OCI-LY3 (cell line): ENCODE data around the gene USH2A.

Experiments used
- CTCF ChIP-seq: fragments of 200-600, 300-600 bp; sonication (generic); IDR thresholded peaks from 2 replicates; pipeline ENCODE4 v1.5.1; 2014; ENCODE audit warnings: antibody characterized with exemption, low read length, low read depth
- EZH2phosphoT487 ChIP-seq: fragments of 200-600 bp; shearing (Covaris generic); IDR thresholded peaks from 2 replicates; pipeline ENCODE4 v1.6.1; 2018; ENCODE audit warnings: antibody characterized with exemption, mixed run types, low read depth

- TF ChIP-seq CTCF (no peak), EZH2phosphoT487 (no peak)
These were observed 164.9 kb downstream of the USH2A start for GRCh38 chr1:216258386-216258785.
